ENCODE measurements around the gene VSTM4. TPM values are rescaled to one million over a fixed set of nuclear protein-coding genes. Genes with fewer than 3 reads are reported as not detected.

The VSTM4 gene
- total RNA-seq, 1 experiment from 2014 or later: not detected

DNA sequence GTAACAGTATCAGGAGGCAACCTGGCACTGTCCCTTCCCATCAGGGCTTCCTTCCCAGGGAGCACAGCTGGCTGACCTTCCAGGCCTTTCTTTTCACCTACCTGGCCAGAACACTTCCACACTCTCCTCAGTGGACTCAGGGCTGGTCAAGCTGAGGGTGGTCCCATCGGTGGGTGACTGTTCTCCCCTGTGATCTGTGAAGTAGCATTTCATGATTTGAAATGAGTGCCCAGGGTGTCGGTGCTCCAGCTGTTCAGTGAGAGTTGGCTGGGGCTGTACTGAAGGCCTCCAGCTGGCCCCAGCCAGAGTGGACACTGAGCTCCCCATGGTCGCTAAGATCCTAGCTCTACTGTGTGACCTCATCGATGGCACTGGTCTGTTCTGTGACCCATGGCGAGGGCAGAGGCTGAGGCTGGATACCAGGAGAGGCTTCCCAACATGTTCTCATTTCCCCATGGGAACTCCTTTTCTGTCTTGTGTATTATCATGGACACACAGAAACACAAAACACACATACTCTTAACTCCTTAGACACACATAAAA lies 18.5 kb upstream of the VSTM4 start, which contains the start of gene FAM170B:
TSS of gene FAM170B (minus strand) at position 316 of the 543 bp plus-strand sequence. CDS start at position 213, 103 bp downstream.
- CTCF ChIA-PET: no interaction called here
- no peak for DNase-seq
- no peaks in the 10 kb centered on the region for H3K4me1 ChIP-seq (replicated peaks; ENCODE audit: insufficient read depth)
- no peak within 1 kb of the TSS for H3K27ac ChIP-seq
- POLR2A ChIA-PET (ENCODE audit: unreplicated experiment): no interaction called here
- no peaks in the 10 kb centered on the region for H3K9me2 ChIP-seq (ENCODE audit: insufficient read depth)
- H4K20me1 ChIP-seq (ENCODE audit: insufficient read depth): no peaks in the 10 kb centered on the region
- no peaks in the 10 kb centered on the region for H3F3A ChIP-seq (ENCODE audit: insufficient read depth, low read depth)
- TF ChIP-seq, protein P1, sequence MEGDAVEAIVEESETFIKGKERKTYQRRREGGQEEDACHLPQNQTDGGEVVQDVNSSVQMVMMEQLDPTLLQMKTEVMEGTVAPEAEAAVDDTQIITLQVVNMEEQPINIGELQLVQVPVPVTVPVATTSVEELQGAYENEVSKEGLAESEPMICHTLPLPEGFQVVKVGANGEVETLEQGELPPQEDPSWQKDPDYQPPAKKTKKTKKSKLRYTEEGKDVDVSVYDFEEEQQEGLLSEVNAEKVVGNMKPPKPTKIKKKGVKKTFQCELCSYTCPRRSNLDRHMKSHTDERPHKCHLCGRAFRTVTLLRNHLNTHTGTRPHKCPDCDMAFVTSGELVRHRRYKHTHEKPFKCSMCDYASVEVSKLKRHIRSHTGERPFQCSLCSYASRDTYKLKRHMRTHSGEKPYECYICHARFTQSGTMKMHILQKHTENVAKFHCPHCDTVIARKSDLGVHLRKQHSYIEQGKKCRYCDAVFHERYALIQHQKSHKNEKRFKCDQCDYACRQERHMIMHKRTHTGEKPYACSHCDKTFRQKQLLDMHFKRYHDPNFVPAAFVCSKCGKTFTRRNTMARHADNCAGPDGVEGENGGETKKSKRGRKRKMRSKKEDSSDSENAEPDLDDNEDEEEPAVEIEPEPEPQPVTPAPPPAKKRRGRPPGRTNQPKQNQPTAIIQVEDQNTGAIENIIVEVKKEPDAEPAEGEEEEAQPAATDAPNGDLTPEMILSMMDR (conservative IDR thresholded peaks at IDR 0.05): no peak
- no peak for TF ChIP-seq EZH2 (IDR thresholded peaks at IDR 0.05; ENCODE audit: low read depth)
- no TSS peak for BruUV-seq (replicated peaks)
- no peaks in the 10 kb centered on the region for H3K79me2 ChIP-seq (ENCODE audit: low read depth)
- no peaks in the 10 kb centered on the region for H3K36me3 ChIP-seq (ENCODE audit: low read depth)
- intact Hi-C loops (cut with micrococcal nuclease; ENCODE audit: unreplicated experiment): no loop called here
- no peak within 1 kb of the TSS for H3K4me2 ChIP-seq
- no peaks in the 10 kb centered on the region for H3K9me3 ChIP-seq (ENCODE audit: insufficient read depth, low read depth)
- H3K4me3 ChIP-seq: no peak within 1 kb of the TSS
- peaks cover 66% of the 10 kb centered on the region for H3K27me3 ChIP-seq (ENCODE audit: insufficient read depth, low read depth)
- no peak within 1 kb of the TSS for H2AFZ ChIP-seq

DNA sequence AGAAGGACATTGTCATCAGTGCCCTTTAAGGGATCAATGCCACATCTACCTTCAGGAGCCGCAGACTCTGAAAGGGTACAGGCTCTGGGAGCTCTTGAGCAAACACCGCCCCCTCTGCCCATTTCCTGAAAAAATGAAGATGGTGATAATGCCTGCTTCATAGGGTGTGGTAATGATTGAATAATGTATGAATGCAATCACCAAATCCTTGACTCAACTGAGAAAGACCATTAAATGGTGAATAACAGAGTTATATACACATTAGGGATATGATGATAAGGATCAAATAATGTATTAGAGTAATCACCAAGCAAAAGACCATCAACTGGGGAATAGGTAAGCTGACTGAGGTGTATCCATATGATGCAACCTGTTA lies 17.0 kb upstream of the VSTM4 start:
- DNase-seq: no peak
- no peaks in the 10 kb centered on the region for H3K79me2 ChIP-seq (ENCODE audit: low read depth)
- peaks cover 75% of the 10 kb centered on the region for H3K27me3 ChIP-seq (ENCODE audit: insufficient read depth, low read depth)
- no peaks in the 10 kb centered on the region for H3K36me3 ChIP-seq (ENCODE audit: low read depth)
- H3F3A ChIP-seq (ENCODE audit: insufficient read depth, low read depth): no peaks in the 10 kb centered on the region
- TF ChIP-seq, protein P1 (conservative IDR thresholded peaks at IDR 0.05): no peak
- TF ChIP-seq EZH2 (IDR thresholded peaks at IDR 0.05; ENCODE audit: low read depth): no peak
- POLR2A ChIA-PET (ENCODE audit: unreplicated experiment): no interaction called here
- H4K20me1 ChIP-seq (ENCODE audit: insufficient read depth): no peaks in the 10 kb centered on the region
- no peaks in the 10 kb centered on the region for H3K4me1 ChIP-seq (replicated peaks; ENCODE audit: insufficient read depth)
- CTCF ChIA-PET: no interaction called here
- H2AFZ ChIP-seq: no peak overlapping the region
- H3K9me2 ChIP-seq (ENCODE audit: insufficient read depth): no peaks in the 10 kb centered on the region
- no peaks in the 10 kb centered on the region for H3K9me3 ChIP-seq (ENCODE audit: insufficient read depth, low read depth)
- H3K27ac ChIP-seq: no peak overlapping the region
- no peak overlapping the region for H3K4me2 ChIP-seq
- intact Hi-C loops (cut with micrococcal nuclease; ENCODE audit: unreplicated experiment): no loop called here
- H3K4me3 ChIP-seq: no peak overlapping the region
- no TSS peak for BruUV-seq (replicated peaks)

DNA sequence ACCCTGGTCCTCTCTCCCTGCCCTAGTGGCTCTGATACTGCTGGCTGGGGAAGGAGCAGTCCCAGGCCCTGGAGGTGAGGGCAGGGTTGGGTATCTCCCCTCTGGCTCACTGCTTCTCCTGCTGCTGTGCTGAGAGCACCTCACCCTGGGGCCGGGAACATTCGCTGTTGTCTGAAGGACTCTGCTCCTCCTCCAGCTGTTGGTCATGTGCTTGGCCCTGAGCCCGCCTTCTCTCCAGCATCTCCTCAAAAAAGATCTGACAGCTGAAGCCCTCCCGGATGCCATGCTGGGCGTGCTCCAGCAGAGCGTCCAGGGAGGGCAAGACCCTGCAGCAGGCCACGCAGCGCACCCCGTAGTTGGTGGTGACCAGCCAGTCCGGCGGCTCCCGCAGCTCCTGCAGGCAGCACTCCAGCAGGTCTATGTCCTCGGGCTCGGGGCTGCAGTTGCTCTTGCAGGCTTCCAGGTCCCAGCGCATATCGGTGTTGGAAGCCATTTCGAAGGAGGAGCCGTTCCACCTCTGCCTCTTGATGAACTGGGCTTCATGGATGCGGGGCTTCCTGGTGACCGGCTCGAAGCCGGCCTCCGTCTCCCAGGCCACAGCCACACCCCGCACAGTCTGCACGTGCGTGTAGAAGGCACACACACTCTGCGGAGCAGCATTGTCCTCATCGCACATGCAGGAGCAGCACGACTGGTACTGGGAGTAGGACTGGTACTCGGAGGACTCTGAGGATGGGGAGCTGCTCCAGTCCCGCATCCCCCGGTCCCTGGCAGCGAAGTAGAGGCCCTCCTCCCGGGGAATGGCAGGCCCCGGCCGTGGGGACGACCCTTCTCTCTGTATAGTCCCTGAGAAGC lies 16.4 kb upstream of the VSTM4 start:
- Histone ChIP-seq H3K9me3 (ENCODE audit: insufficient read depth, low read depth) (no peaks in the 10 kb centered on the region), H3F3A (ENCODE audit: insufficient read depth, low read depth) (no peaks in the 10 kb centered on the region), H3K4me2 (no peak overlapping the region), H3K36me3 (ENCODE audit: low read depth) (no peaks in the 10 kb centered on the region), H2AFZ (no peak overlapping the region), H3K9me2 (ENCODE audit: insufficient read depth) (no peaks in the 10 kb centered on the region), H3K4me1 (replicated peaks; ENCODE audit: insufficient read depth) (no peaks in the 10 kb centered on the region), H3K79me2 (ENCODE audit: low read depth) (no peaks in the 10 kb centered on the region), H4K20me1 (ENCODE audit: insufficient read depth) (no peaks in the 10 kb centered on the region), H3K27ac (no peak overlapping the region), H3K27me3 (ENCODE audit: insufficient read depth, low read depth) (peaks cover 75% of the 10 kb centered on the region), H3K4me3 (no peak overlapping the region)
- ChIA-PET POLR2A (ENCODE audit: unreplicated experiment) (no interaction called here), CTCF (no interaction called here)
- TF ChIP-seq EZH2 (IDR thresholded peaks at IDR 0.05; ENCODE audit: low read depth): no peak
- TF ChIP-seq, protein P1 (conservative IDR thresholded peaks at IDR 0.05): no peak
- BruUV-seq (replicated peaks): no TSS peak
- intact Hi-C loops (cut with micrococcal nuclease; ENCODE audit: unreplicated experiment): no loop called here
- DNase-seq: peak in 1 of 2 experiments; percentile 6

All from PC-9 (cell line).